Ammon's horn (tissue), 1 donor: ENCODE results near the gene WNT7B.

ENCODE experiments used
- DNase-seq: peaks from one replicate; pipeline ENCODE4 v3.0.0-alpha.2; 2016; ENCODE audit warnings: low spot score

Gene WNT7B

GRCh38 chr22:45888221-45889092 lies 88.5 kb downstream of the WNT7B start:
- DNase-seq: no peak

- DNase-seq: no peak
Observed at GRCh38 chr22:45887202-45888131, 89.5 kb downstream of the WNT7B start.

DNA sequence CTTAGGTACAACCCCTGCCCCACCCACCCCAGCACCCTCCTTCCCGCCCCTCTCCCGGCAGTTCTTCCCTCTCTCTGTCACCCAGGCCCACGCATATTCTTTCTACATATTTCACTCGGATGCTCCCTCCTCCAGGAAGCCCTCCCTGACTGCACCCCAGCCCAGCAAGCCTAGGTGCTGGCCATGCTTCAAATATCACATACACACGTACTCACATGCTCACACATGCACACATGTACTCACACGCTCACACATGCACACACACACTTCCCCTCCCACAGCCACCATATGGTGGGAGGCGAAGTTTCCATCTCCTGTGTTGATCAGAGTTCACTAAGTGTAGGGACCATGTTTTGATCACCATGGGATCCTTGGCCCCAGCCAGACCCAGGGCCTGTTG lies 90.4 kb downstream of the WNT7B start:
- no peak for DNase-seq

- DNase-seq: peak; percentile 51
Observed at GRCh38 chr22:45885941-45886395, 91.0 kb downstream of the WNT7B start.

DNA sequence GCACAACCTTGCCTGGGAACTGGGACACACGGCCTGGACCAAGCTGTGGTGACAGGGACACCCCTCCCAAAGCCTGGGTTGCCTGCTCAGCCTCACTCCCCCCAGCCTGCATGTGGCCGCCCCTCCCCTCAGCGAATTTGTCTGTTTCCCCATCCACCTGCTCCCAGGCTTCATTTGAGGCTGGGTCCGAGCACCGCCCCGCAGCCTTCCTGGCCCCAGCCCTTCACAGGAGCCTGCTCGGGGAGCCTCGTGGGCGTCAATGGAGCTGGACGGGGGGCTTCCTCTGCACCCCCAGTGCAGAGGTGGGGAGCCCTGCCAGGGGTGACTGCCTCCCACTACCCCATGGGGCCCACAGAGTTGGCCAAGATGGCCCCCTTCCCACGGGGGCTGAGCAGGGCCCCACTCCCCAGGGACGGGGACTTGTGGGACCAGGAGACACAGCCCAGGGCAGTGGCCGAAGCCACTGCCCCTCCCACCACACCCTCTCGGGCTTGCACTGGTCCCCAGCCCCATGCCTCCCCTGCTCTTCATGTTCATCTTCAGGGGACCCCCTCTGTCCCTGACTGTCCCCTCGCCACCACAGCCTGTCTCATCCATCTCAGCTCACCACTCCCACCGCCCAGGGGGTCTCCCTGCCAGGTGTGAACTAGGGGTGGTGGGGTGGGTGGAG lies 91.7 kb downstream of the WNT7B start:
- no peak for DNase-seq

DNA sequence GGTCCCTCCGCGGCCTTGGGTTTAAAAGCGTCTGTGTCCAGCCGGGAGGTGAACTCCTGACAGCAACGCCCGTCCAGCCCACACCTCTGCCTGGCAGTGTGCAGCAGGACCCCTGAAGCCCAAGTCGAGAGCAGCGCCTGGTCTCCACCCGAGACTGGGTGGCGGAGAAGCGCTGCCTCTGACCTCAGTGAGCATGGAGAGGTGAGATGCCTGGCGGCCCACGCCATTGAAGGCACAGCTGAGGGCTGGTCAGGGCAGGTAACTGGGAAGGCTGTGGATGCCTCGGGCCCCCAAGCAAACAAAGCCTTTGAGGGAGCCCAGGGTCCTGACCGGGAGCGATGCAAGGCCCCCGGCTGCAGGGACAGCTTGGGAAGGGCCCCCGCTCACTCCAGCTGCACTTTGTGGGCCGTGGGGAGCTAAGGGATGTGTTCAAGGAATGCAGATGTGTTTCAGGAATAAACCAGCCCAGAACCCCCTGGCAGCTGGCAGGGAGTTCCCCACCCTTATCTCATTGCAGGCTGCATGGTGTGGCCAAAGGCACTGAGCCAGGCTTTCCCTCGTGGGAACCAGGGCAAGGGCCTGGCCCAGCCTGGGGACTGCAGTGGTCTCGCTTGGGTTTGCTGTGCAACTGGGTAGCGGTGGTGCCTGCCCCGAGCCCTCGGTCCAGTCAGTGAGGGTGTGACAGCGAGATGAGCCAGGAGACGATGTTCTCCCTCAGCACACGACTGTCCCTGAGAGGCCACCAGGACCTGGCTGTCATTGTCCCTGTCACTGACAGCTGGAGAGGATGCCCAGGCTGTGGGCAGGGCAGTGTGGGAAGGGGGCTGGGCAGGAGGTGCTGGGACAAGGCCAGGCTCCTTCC lies 92.5 kb downstream of the WNT7B start:
- DNase-seq: no peak

DNA sequence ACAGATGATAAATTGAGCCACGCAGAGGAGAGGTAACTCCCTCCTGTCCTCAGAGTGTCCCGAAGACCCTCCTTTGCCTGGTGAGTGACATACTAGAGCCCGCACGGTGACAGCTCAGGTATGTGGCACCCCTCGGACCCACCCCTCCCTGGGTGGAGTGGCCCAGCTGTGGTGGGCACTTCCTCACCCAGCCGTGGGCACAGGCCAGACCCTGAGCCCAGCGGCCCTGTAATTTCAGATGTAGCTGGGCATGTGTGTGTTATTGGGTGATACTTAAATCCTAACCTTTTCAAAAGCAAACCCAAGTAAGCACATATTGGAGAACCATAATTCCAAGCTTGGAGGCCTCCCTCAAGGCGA lies 93.2 kb downstream of the WNT7B start:
- no peak for DNase-seq

DNA sequence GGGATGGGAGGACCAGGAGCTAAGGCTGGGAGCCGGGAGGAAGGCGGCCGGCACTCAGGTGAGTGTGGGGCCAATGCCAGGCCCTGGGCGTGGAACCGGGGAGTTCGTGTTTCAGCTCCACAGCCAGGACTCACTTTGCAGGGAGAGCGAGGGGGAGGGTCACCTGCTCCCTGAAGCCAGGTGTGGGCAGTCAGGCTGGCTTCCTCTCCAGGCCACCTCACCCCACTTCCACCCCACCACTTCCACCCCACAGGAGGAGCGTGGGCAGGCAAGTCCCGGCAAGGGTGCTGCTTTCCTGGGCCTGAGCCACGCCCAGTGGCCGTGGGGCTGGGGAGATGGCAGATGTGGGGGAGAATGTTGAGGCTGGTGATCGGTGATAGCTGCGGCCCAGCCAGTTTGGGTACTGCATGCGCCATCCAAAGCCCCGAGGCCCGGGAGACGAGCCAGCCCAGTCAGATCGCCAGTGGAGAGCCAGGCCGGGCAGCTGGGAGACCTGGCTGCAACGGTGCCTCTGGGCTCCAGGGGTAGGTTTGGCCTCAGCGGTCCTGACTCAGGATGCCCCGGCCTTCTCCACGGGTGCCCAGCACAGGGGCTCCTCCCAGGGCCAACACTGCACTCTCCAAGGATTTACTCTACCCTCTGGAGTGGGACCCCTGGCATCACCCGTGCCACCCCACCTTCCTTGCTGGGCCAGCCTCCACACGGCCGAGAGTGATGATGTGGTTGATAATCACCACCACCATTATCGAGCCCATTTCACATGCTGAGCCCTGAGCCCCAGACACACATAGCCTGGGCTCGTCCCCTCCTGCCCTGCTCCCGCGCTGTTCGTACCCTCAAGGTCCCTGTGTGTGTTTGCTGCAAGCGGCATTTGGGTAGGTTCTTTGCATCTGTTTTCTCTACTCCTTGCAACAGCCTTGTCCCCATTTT lies 93.8 kb downstream of the WNT7B start:
- no peak for DNase-seq

GRCh38 chr22:45881524-45881875 lies 95.5 kb downstream of the WNT7B start:
- no peak for DNase-seq

DNA sequence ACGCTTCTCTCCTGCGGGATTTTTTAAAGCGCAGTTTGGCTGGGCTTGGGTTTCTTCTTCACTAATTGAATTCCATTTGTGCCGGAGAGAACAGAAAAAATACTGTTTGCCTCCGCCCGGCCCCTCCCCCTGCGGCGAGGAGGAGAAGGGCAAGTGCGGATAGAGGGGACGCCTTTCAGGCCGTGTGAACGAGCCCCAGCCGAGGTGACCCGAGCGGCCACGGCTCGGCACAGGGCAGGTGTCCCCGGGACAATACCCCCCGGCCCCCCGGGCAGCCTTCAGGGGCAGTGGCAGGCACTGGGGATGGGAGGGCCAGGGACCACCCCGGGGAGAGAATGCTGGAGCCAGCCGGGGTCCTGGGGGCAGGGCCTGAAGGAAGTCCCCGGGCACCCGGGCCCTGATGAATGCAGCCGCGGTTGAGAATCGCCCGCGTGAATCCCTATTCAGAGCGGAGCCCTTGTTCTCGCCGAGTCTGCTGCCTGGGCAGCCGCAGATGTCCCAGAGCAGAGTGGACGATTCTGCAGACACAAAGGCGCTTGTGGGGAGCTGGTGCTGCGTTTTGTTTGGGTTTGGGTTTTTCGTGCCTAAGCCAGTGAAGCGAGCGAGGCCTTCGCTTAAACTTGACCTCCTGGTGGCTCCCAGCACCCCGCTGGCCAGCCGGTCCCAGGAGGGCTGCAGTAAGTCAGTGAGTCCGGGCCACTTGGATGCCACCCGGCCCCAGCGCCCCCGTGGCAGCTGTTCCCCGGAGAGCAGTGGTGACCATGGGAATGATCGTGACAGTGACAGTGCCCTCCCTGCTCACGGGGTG lies 96.0 kb downstream of the WNT7B start:
- DNase-seq: no peak

- DNase-seq: no peak
Observed at GRCh38 chr22:45880091-45880715, 96.8 kb downstream of the WNT7B start.

DNA sequence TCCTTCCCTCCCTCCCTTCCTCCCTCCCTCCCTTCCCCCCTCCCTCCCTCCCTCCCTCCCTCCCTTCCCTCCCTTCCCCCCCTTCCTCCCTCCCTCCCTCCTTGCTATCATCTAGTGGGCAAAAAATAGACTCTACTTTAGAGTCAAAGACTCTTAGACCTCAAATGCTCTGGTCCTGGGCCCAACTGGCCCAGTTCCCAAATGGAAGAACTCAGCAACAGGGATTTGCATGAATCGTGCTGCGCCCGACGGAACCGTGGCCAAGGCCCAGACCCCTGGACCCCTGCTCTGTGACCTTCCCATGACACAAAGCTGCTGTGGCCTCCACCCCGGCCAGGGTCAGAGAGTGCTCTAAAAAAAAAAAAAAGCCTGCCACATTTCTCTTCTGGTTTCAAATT lies 97.4 kb downstream of the WNT7B start:
- DNase-seq: no peak

DNA sequence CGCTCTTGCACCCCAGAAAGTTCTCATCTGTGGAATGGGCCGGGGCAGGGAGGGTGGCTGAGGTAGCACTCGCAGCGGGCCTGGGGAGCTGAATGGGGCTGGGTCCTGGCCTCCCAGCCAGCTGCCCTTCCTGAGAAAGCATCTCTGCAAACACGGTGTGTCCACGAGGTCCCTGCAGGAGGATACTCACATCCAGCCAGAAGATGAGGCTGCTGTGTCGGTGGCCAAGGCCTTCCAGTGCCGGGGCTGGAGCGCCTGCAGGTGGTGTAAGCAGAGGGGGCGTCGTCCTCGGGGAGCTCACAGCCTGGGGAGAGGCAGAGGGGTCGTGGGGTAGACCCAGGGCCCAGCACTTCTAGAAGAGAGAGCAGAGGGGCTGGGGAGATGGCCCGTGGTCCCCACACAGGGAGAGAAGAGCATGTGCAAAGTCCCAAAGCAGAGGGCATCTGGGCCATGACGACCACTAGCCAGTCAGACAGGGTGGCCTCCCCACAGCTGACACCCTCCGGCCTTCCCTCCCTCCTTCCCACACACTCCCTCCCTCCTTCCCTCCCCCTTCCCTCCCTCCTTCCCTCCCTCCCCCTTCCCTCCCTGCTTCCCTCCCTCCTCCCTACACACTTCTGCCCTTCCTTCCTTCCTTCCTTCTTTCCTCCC lies 97.9 kb downstream of the WNT7B start:
- no peak for DNase-seq

GRCh38 chr22:45878051-45878781 lies 98.7 kb downstream of the WNT7B start:
- peak; percentile 22 for DNase-seq

GRCh38 chr22:45877651-45878050 lies 99.3 kb downstream of the WNT7B start:
- DNase-seq: no peak

DNA sequence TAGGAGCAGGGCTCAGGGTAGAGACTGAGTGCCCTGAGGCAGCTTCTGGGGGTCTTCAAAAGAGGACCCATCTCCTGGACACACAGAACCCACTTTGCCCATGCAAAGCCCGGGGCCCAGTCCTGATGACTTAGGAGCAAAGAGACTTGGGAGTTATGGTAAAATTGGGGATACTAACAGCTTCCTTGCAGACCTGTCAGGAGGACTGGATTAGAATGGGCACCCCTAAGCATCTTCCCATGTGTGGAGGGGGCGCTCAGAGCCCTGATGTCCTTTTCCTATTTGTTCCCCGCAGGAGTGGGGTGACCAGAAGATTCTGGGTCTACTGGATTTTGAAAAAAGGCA lies 100.0 kb downstream of the WNT7B start:
- no peak for DNase-seq

GRCh38 chr22:45876136-45877035 lies 100.6 kb downstream of the WNT7B start:
- no peak for DNase-seq
